CD4-positive, alpha-beta T cell treated with Interleukin-10 for 1 hour (primary cell): Measurements from ENCODE around the gene AMBRA1.
"Not testable (repeated sequence)": the region's sequence is repeated elsewhere in the genome, so short reads cannot be mapped to it uniquely, and the experiment has no call there.

Source experiments
- DNase-seq: peaks from one replicate; pipeline ENCODE4 v3.0.0-alpha.2; 2020

Gene AMBRA1

GRCh38 chr11:46390331-46391171 is 203.3 kb downstream of the AMBRA1 start:
- no peak for DNase-seq

GRCh38 chr11:46389450-46390330 is 204.1 kb downstream of the AMBRA1 start:
- DNase-seq: peak; percentile 42

- DNase-seq: no peak
Measured at GRCh38 chr11:46388619-46389449, 205.0 kb downstream of the AMBRA1 start.

- DNase-seq: no peak
Measured at GRCh38 chr11:46387919-46388618, 205.8 kb downstream of the AMBRA1 start.

- no peak for DNase-seq
Measured at GRCh38 chr11:46387456-46387855, 206.4 kb downstream of the AMBRA1 start.

GRCh38 chr11:46386674-46387073 is 207.1 kb downstream of the AMBRA1 start:
- DNase-seq: no peak

GRCh38 chr11:46386005-46386578 is 207.7 kb downstream of the AMBRA1 start:
- DNase-seq: no peak

- DNase-seq: no peak
Measured at GRCh38 chr11:46385169-46386004, 208.4 kb downstream of the AMBRA1 start.

- no peak for DNase-seq
Measured at GRCh38 chr11:46383974-46384701, 209.7 kb downstream of the AMBRA1 start.

- DNase-seq: no peak
Measured at GRCh38 chr11:46383404-46383758, 210.4 kb downstream of the AMBRA1 start.

GRCh38 chr11:46382646-46383403 is 211.0 kb downstream of the AMBRA1 start:
- no peak for DNase-seq

- DNase-seq: no peak
Measured at GRCh38 chr11:46381819-46382645, 211.8 kb downstream of the AMBRA1 start.

GRCh38 chr11:46381048-46381818 is 212.6 kb downstream of the AMBRA1 start, which contains the start of gene MDK:
Gene MDK (plus strand): TSS chr11:46381669. CDS start chr11:46382058, 389 bp downstream.
- no peak for DNase-seq

- peak; percentile 61 for DNase-seq
Measured at GRCh38 chr11:46380340-46381047, 213.3 kb downstream of the AMBRA1 start.

- not testable (repeated sequence) for DNase-seq
Measured at GRCh38 chr11:46379482-46380293, 214.1 kb downstream of the AMBRA1 start.
